ENCODE data around the gene ZSWIM5. TPM values are rescaled to one million over a fixed set of nuclear protein-coding genes. Genes with fewer than 3 reads are reported as not detected.
"Not testable (repeated sequence)": the region's sequence is repeated elsewhere in the genome, so short reads cannot be mapped to it uniquely, and the experiment has no call there.

ZSWIM5 gene
- total RNA-seq, 3 donors from 2014 or later (not counting 1 experiment from before 2014, with no cell fraction given), result 1.1 to 2.3 (median 1.3) TPM

DNA sequence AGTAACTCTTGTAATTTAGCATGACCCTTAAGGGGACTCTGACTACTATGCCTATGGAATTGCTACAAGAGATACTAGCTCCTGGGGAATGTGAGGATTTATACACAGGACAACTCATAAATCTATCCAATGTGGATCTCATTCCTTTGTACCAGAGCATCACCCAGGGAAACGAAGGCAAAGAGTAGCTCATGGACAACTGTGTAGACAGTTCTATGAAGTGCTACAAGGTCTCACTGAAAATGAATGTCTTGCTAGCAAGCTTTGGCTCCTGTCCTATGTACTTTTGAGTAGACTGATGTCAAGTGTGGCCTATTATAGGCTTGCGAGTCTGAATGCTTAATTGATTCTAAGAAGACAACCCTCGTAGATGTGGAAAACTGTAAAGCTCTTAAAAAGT, 93.7 kb downstream of the ZSWIM5 start:
- Histone ChIP-seq H3K27ac (ENCODE audit: low read length) (no peak overlapping the region), H3K36me3 (ENCODE audit: control insufficient read depth, insufficient read depth, low read length) (no peaks in the 10 kb centered on the region), H3K9me3 (ENCODE audit: control insufficient read depth, insufficient read depth, low read length) (no peaks in the 10 kb centered on the region), H3K27me3 (ENCODE audit: control insufficient read depth, insufficient read depth, low read length) (no peaks in the 10 kb centered on the region), H3K4me1 (ENCODE audit: control insufficient read depth, insufficient read depth, low read length) (peaks cover 15% of the 10 kb centered on the region), H3K4me3 (ENCODE audit: low read length) (no peak overlapping the region)
- no peak for DNase-seq
- Mint-ChIP-seq H3K4me3 (no peak overlapping the region), H3K27me3 (ENCODE audit: low read depth in 2 of 2) (no peaks in the 10 kb centered on the region), H3K36me3 (no peaks in the 10 kb centered on the region), H3K9me3 (no peaks in the 10 kb centered on the region), H3K27ac (no peak overlapping the region), H3K4me1 (peaks cover 19 to 21% of the 10 kb centered on the region in 2 donors)
- TF ChIP-seq, protein P1, sequence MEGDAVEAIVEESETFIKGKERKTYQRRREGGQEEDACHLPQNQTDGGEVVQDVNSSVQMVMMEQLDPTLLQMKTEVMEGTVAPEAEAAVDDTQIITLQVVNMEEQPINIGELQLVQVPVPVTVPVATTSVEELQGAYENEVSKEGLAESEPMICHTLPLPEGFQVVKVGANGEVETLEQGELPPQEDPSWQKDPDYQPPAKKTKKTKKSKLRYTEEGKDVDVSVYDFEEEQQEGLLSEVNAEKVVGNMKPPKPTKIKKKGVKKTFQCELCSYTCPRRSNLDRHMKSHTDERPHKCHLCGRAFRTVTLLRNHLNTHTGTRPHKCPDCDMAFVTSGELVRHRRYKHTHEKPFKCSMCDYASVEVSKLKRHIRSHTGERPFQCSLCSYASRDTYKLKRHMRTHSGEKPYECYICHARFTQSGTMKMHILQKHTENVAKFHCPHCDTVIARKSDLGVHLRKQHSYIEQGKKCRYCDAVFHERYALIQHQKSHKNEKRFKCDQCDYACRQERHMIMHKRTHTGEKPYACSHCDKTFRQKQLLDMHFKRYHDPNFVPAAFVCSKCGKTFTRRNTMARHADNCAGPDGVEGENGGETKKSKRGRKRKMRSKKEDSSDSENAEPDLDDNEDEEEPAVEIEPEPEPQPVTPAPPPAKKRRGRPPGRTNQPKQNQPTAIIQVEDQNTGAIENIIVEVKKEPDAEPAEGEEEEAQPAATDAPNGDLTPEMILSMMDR (IDR thresholded peaks at IDR 0.05), result no peak
- intact Hi-C loops (cut with micrococcal nuclease), result no loop called here
- no peak for ATAC-seq
- 87% methylated on average over 3 of the region's 3 CpGs for WGBS (ENCODE audit: insufficient coverage)

GRCh38 chr1:45111239-45111638, 95.2 kb downstream of the ZSWIM5 start:
- H3K4me1 ChIP-seq (ENCODE audit: control insufficient read depth, insufficient read depth, low read length), result peaks cover 8% of the 10 kb centered on the region
- ATAC-seq (no peak), DNase-seq (no peak)
- Mint-ChIP-seq H3K4me1 (peaks cover 4 to 6% of the 10 kb centered on the region in 2 donors), H3K9me3 (no peaks in the 10 kb centered on the region), H3K27me3 (ENCODE audit: low read depth in 2 of 2) (no peaks in the 10 kb centered on the region), H3K36me3 (no peaks in the 10 kb centered on the region), H3K27ac (no peak overlapping the region), H3K4me3 (no peak overlapping the region)
- TF ChIP-seq, protein P1 (IDR thresholded peaks at IDR 0.05), result no peak
- no peaks in the 10 kb centered on the region for H3K9me3 ChIP-seq (ENCODE audit: control insufficient read depth, insufficient read depth, low read length)
- 100% methylated on average over 1 of the region's 2 CpGs for WGBS (ENCODE audit: insufficient coverage)
- H3K4me3 ChIP-seq (ENCODE audit: low read length), result no peak overlapping the region
- H3K27ac ChIP-seq (ENCODE audit: low read length), result no peak overlapping the region
- H3K36me3 ChIP-seq (ENCODE audit: control insufficient read depth, insufficient read depth, low read length), result no peaks in the 10 kb centered on the region
- intact Hi-C loops (cut with micrococcal nuclease), result no loop called here
- no peaks in the 10 kb centered on the region for H3K27me3 ChIP-seq (ENCODE audit: control insufficient read depth, insufficient read depth, low read length)

GRCh38 chr1:45107782-45108181, 98.6 kb downstream of the ZSWIM5 start:
- no peak overlapping the region for H3K27ac Mint-ChIP-seq
- H3K36me3 Mint-ChIP-seq, result no peaks in the 10 kb centered on the region
- TF ChIP-seq, protein P1 (IDR thresholded peaks at IDR 0.05), result no peak
- H3K4me1 ChIP-seq (ENCODE audit: control insufficient read depth, insufficient read depth, low read length), result no peaks in the 10 kb centered on the region
- intact Hi-C loops (cut with micrococcal nuclease), result no loop called here
- H3K4me3 ChIP-seq (ENCODE audit: low read length), result no peak overlapping the region
- H3K9me3 ChIP-seq (ENCODE audit: control insufficient read depth, insufficient read depth, low read length), result no peaks in the 10 kb centered on the region
- no peak for DNase-seq
- no peaks in the 10 kb centered on the region for H3K27me3 Mint-ChIP-seq (ENCODE audit: low read depth in 2 of 2)
- 95% methylated on average over 3 of the region's 3 CpGs for WGBS (ENCODE audit: insufficient coverage)
- no peaks in the 10 kb centered on the region for H3K27me3 ChIP-seq (ENCODE audit: control insufficient read depth, insufficient read depth, low read length)
- ATAC-seq, result no peak
- H3K4me3 Mint-ChIP-seq, result no peak overlapping the region
- no peaks in the 10 kb centered on the region for H3K9me3 Mint-ChIP-seq
- no peak overlapping the region for H3K27ac ChIP-seq (ENCODE audit: low read length)
- H3K4me1 Mint-ChIP-seq, result no peaks in the 10 kb centered on the region
- no peaks in the 10 kb centered on the region for H3K36me3 ChIP-seq (ENCODE audit: control insufficient read depth, insufficient read depth, low read length)

GRCh38 chr1:45106864-45107263, 99.5 kb downstream of the ZSWIM5 start:
- DNase-seq; H3K36me3 ChIP-seq (ENCODE audit: control insufficient read depth, insufficient read depth, low read length); H3K27ac ChIP-seq (ENCODE audit: low read length); H3K4me3 Mint-ChIP-seq; H3K27me3 Mint-ChIP-seq (ENCODE audit: low read depth in 2 of 2); H3K4me1 Mint-ChIP-seq; H3K36me3 Mint-ChIP-seq; H3K27ac Mint-ChIP-seq; H3K9me3 ChIP-seq (ENCODE audit: control insufficient read depth, insufficient read depth, low read length); ATAC-seq; H3K27me3 ChIP-seq (ENCODE audit: control insufficient read depth, insufficient read depth, low read length); H3K4me1 ChIP-seq (ENCODE audit: control insufficient read depth, insufficient read depth, low read length); intact Hi-C loops (cut with micrococcal nuclease); H3K4me3 ChIP-seq (ENCODE audit: low read length); H3K9me3 Mint-ChIP-seq: not testable (repeated sequence)
- WGBS (ENCODE audit: insufficient coverage), result 83% methylated on average over 1 of the region's 6 CpGs

DNA sequence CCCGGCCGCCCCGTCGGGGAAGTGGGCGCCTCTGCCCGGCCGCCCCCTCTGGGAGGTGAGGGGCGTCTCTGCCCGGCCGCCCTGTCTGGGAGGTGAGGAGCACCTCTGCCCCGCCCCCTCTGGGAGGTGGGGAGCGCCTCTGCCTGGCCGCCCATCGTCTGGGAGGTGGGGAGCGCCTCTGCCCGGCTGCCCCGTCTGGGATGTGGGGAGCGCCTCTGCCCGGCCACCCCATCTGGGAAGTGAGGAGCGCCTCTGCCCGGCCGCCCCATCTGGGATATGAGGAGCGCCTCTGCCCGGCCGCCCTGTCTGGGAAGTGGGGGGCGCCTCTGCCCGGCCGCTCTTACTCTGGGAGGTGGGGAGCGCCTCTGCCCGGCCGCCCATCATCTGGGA, 100.3 kb downstream of the ZSWIM5 start:
- H3K36me3 Mint-ChIP-seq; H3K4me1 Mint-ChIP-seq; H3K27me3 ChIP-seq (ENCODE audit: control insufficient read depth, insufficient read depth, low read length); H3K4me1 ChIP-seq (ENCODE audit: control insufficient read depth, insufficient read depth, low read length); H3K27ac ChIP-seq (ENCODE audit: low read length); intact Hi-C loops (cut with micrococcal nuclease); H3K4me3 ChIP-seq (ENCODE audit: low read length); H3K36me3 ChIP-seq (ENCODE audit: control insufficient read depth, insufficient read depth, low read length); H3K27me3 Mint-ChIP-seq (ENCODE audit: low read depth in 2 of 2); DNase-seq; H3K4me3 Mint-ChIP-seq; H3K27ac Mint-ChIP-seq; H3K9me3 Mint-ChIP-seq; H3K9me3 ChIP-seq (ENCODE audit: control insufficient read depth, insufficient read depth, low read length); ATAC-seq: not testable (repeated sequence)
- WGBS (ENCODE audit: insufficient coverage), result 98% methylated on average over 31 of the region's 31 CpGs

GRCh38 chr1:45105486-45106155, 100.8 kb downstream of the ZSWIM5 start:
- 96% methylated on average over 43 of the region's 43 CpGs for WGBS (ENCODE audit: insufficient coverage)
- H3K9me3 ChIP-seq (ENCODE audit: control insufficient read depth, insufficient read depth, low read length); H3K27me3 Mint-ChIP-seq (ENCODE audit: low read depth in 2 of 2); H3K27ac Mint-ChIP-seq; H3K4me1 Mint-ChIP-seq; H3K27ac ChIP-seq (ENCODE audit: low read length); H3K9me3 Mint-ChIP-seq; H3K4me1 ChIP-seq (ENCODE audit: control insufficient read depth, insufficient read depth, low read length); H3K4me3 ChIP-seq (ENCODE audit: low read length); ATAC-seq; H3K36me3 Mint-ChIP-seq; H3K27me3 ChIP-seq (ENCODE audit: control insufficient read depth, insufficient read depth, low read length); intact Hi-C loops (cut with micrococcal nuclease); H3K36me3 ChIP-seq (ENCODE audit: control insufficient read depth, insufficient read depth, low read length); DNase-seq; H3K4me3 Mint-ChIP-seq: not testable (repeated sequence)
